ENCODE results near the gene MAP3K2. TPM values are rescaled to one million over a fixed set of nuclear protein-coding genes. Genes with fewer than 3 reads are reported as not detected.

The MAP3K2 gene
- total RNA-seq, 4 donors from 2014 or later = 25.9 to 98.4 (median 75.0) TPM

GRCh38 chr2:127370010-127370409, 17.8 kb downstream of the MAP3K2 start:
- no peak overlapping the region for H3K27ac ChIP-seq
- intact Hi-C loops (cut with DNase I; ENCODE audit: low total_unique reads) = no loop called here

GRCh38 chr2:127365211-127365643, 22.5 kb downstream of the MAP3K2 start:
- DNase-seq = no peak
- Histone ChIP-seq H3K27ac (no peak overlapping the region), H3K4me3 (no peak overlapping the region), H3K36me3 (no peaks in the 10 kb centered on the region), H3K9me3 (no peaks in the 10 kb centered on the region), H3K4me1 (peaks cover 5 to 8% of the 10 kb centered on the region in 2 donors), H3K27me3 (no peaks in the 10 kb centered on the region)
- TF ChIP-seq POLR2A (IDR thresholded peaks at IDR 0.05) (no peak), CTCF (IDR thresholded peaks at IDR 0.05) (no peak)
- intact Hi-C loops (cut with DNase I; ENCODE audit: low total_unique reads) = no loop called here

More at GRCh38 chr2:127370010-127370409, 17.8 kb downstream of the MAP3K2 start:
- H3K36me3 ChIP-seq = no peaks in the 10 kb centered on the region
- TF ChIP-seq POLR2A (IDR thresholded peaks at IDR 0.05) (no peak), CTCF (IDR thresholded peaks at IDR 0.05) (no peak)
- H3K4me1 ChIP-seq = peaks cover 0 to 5% of the 10 kb centered on the region in 2 donors
- DNase-seq = no peak
- H3K4me3 ChIP-seq = no peak overlapping the region
- no peaks in the 10 kb centered on the region for H3K9me3 ChIP-seq
- H3K27me3 ChIP-seq = no peaks in the 10 kb centered on the region

- Histone ChIP-seq H3K36me3 (no peaks in the 10 kb centered on the region), H3K4me3 (no peak overlapping the region), H3K27me3 (no peaks in the 10 kb centered on the region), H3K9me3 (no peaks in the 10 kb centered on the region), H3K27ac (no peak overlapping the region), H3K4me1 (peaks cover 5 to 8% of the 10 kb centered on the region in 2 donors)
- DNase-seq = no peak
- intact Hi-C loops (cut with DNase I; ENCODE audit: low total_unique reads) = no loop called here
- TF ChIP-seq CTCF (IDR thresholded peaks at IDR 0.05) (no peak), POLR2A (IDR thresholded peaks at IDR 0.05) (no peak)
Observed at GRCh38 chr2:127362971-127363370, 24.8 kb downstream of the MAP3K2 start.

- Histone ChIP-seq H3K36me3 (no peaks in the 10 kb centered on the region), H3K4me1 (peaks cover 5 to 8% of the 10 kb centered on the region in 2 donors), H3K4me3 (no peak overlapping the region), H3K27ac (no peak overlapping the region), H3K27me3 (no peaks in the 10 kb centered on the region), H3K9me3 (no peaks in the 10 kb centered on the region)
- intact Hi-C loops (cut with DNase I; ENCODE audit: low total_unique reads) = no loop called here
- no peak for DNase-seq
- TF ChIP-seq POLR2A (IDR thresholded peaks at IDR 0.05) = no peak
- TF ChIP-seq CTCF (IDR thresholded peaks at IDR 0.05) = no peak
Observed at GRCh38 chr2:127361929-127362885, 25.6 kb downstream of the MAP3K2 start.

GRCh38 chr2:127360242-127360641, 27.5 kb downstream of the MAP3K2 start:
- Histone ChIP-seq H3K9me3 (no peaks in the 10 kb centered on the region), H3K27ac (no peak overlapping the region), H3K4me3 (no peak overlapping the region), H3K4me1 (peaks cover 2 to 8% of the 10 kb centered on the region in 2 donors), H3K36me3 (no peaks in the 10 kb centered on the region), H3K27me3 (no peaks in the 10 kb centered on the region)
- TF ChIP-seq POLR2A (IDR thresholded peaks at IDR 0.05) (no peak), CTCF (IDR thresholded peaks at IDR 0.05) (no peak)
- intact Hi-C loops (cut with DNase I; ENCODE audit: low total_unique reads) = no loop called here
- DNase-seq = no peak

Measured in uterus (tissue), 4 donors.